ENCODE data around the gene PSMB7. TPM values are rescaled to one million over a fixed set of nuclear protein-coding genes. Genes with fewer than 3 reads are reported as not detected.

PSMB7 gene
- total RNA-seq, 2 experiments from 2014 or later, result 124 to 142 TPM

- no peak overlapping the region for H3K27ac Mint-ChIP-seq
- no peak for DNase-seq
- H3K4me1 Mint-ChIP-seq, result peaks cover 11% of the 10 kb centered on the region
- no peak overlapping the region for H3K4me3 Mint-ChIP-seq
- ATAC-seq, result no peak
- H3K27me3 Mint-ChIP-seq, result no peaks in the 10 kb centered on the region
- no peaks in the 10 kb centered on the region for H3K9me3 Mint-ChIP-seq (ENCODE audit: low read depth)
- CTCF ChIA-PET, result interaction anchor here (1.5 kb wide), 1 partner anchor 10 kb away, joined by 3 read pairs; no protein-coding TSS in a partner anchor
- H3K36me3 Mint-ChIP-seq, result peaks cover 10% of the 10 kb centered on the region
Measured at GRCh38 chr9:124351672-124352468, 63.4 kb downstream of the PSMB7 start.

- no peak for ATAC-seq
- H3K36me3 Mint-ChIP-seq, result peaks cover 10% of the 10 kb centered on the region
Measured at GRCh38 chr9:124350494-124351263, 64.6 kb downstream of the PSMB7 start.

DNA sequence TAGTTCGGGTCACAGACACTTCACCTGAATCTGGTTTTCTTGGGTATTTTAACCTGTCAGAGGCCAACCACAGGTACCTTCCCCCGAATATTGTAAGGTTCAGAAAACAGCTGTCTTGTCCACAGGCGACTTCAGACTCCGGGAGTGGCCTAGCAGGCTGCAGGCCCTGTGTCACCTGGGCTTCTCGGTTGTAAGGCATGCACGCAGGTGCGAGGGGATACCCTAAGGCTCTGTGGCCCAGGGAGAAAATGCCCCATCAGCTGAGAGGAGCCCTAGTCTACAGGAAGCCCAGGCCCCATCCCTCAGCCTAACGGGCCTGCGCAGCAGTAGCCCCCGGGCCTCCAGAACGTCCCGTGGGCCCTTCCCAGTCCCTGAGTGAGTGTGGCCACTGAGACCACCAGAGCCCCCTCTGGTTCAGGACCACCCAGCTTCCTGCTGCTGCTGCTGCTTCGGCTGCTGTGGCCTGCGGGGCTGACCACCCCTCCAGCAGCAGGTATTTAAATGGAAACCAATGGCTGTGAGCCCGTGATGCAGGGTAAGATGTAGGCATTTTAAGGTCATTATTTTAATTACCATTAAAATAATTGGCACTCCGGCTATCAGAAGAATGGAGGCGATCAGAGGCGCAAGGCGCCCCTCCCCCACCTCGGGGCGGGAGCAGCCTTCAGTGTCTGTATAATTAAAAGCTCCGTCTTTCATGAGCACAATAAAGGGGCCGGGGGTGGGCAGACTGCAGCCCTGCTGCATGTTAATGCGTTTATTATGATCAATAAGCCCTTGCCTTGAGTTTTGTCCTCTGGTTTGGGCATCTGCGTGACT, 65.4 kb downstream of the PSMB7 start:
- Mint-ChIP-seq H3K4me3 (no peak overlapping the region), H3K36me3 (peaks cover 10% of the 10 kb centered on the region), H3K4me1 (peaks cover 3% of the 10 kb centered on the region), H3K9me3 (ENCODE audit: low read depth) (no peaks in the 10 kb centered on the region), H3K27me3 (no peaks in the 10 kb centered on the region), H3K27ac (no peak overlapping the region)
- no peak for DNase-seq
- CTCF ChIA-PET, result interaction anchor here (1.5 kb wide), 1 partner anchor 12 kb away, joined by 3 read pairs; no protein-coding TSS in a partner anchor
- ATAC-seq, result no peak

More at GRCh38 chr9:124350494-124351263, 64.6 kb downstream of the PSMB7 start:
- Mint-ChIP-seq H3K27ac (no peak overlapping the region), H3K4me1 (peaks cover 3% of the 10 kb centered on the region), H3K4me3 (no peak overlapping the region), H3K9me3 (ENCODE audit: low read depth) (no peaks in the 10 kb centered on the region), H3K27me3 (no peaks in the 10 kb centered on the region)
- no peak for DNase-seq
- CTCF ChIA-PET, result interaction anchor here (1.5 kb wide), 1 partner anchor 11 kb away, joined by 3 read pairs; no protein-coding TSS in a partner anchor

GRCh38 chr9:124349267-124349666, 66.0 kb downstream of the PSMB7 start:
- peaks cover 10% of the 10 kb centered on the region for H3K36me3 Mint-ChIP-seq
- ATAC-seq, result no peak
- H3K9me3 Mint-ChIP-seq (ENCODE audit: low read depth), result no peaks in the 10 kb centered on the region
- CTCF ChIA-PET, result no interaction called here
- H3K4me1 Mint-ChIP-seq, result no peaks in the 10 kb centered on the region
- no peak for DNase-seq
- H3K27me3 Mint-ChIP-seq, result no peaks in the 10 kb centered on the region
- no peak overlapping the region for H3K4me3 Mint-ChIP-seq
- H3K27ac Mint-ChIP-seq, result no peak overlapping the region

GRCh38 chr9:124348831-124349230, 66.4 kb downstream of the PSMB7 start:
- Mint-ChIP-seq H3K4me3 (no peak overlapping the region), H3K27ac (no peak overlapping the region), H3K27me3 (no peaks in the 10 kb centered on the region), H3K9me3 (ENCODE audit: low read depth) (no peaks in the 10 kb centered on the region), H3K4me1 (no peaks in the 10 kb centered on the region), H3K36me3 (peaks cover 10% of the 10 kb centered on the region)
- CTCF ChIA-PET, result no interaction called here
- ATAC-seq (no peak), DNase-seq (no peak)

DNA sequence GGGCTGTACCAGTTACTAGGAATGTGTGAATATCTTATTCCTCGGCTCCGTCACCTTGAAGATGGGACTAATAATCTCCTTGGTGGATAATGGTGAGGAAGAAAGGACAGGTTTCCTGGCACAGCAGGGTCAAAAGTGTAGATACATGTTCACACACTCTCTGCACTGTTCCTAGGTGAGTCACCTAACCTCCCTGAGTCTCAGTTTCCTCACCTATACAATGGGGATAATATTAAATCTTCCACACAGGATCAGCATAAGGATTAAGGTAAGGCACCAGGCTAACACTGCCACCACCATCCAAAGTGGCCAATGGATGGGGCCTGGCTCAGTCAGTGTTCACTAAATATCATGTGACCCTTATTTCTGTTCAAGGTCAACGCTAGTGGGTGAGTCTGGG, 66.9 kb downstream of the PSMB7 start:
- H3K4me1 Mint-ChIP-seq, result no peaks in the 10 kb centered on the region
- H3K27ac Mint-ChIP-seq, result no peak overlapping the region
- CTCF ChIA-PET, result no interaction called here
- peaks cover 8% of the 10 kb centered on the region for H3K36me3 Mint-ChIP-seq
- no peaks in the 10 kb centered on the region for H3K27me3 Mint-ChIP-seq
- no peak for ATAC-seq
- H3K4me3 Mint-ChIP-seq, result no peak overlapping the region
- no peaks in the 10 kb centered on the region for H3K9me3 Mint-ChIP-seq (ENCODE audit: low read depth)
- no peak for DNase-seq

- no peaks in the 10 kb centered on the region for H3K27me3 Mint-ChIP-seq
- CTCF ChIA-PET, result no interaction called here
- no peak overlapping the region for H3K27ac Mint-ChIP-seq
- H3K4me3 Mint-ChIP-seq, result no peak overlapping the region
- peaks cover 7% of the 10 kb centered on the region for H3K36me3 Mint-ChIP-seq
- DNase-seq, result no peak
- H3K9me3 Mint-ChIP-seq (ENCODE audit: low read depth), result no peaks in the 10 kb centered on the region
- no peak for ATAC-seq
- no peaks in the 10 kb centered on the region for H3K4me1 Mint-ChIP-seq
Measured at GRCh38 chr9:124347968-124348358, 67.3 kb downstream of the PSMB7 start.

GRCh38 chr9:124347206-124347967, 67.9 kb downstream of the PSMB7 start:
- H3K4me1 Mint-ChIP-seq, result no peaks in the 10 kb centered on the region
- CTCF ChIA-PET, result no interaction called here
- H3K4me3 Mint-ChIP-seq, result no peak overlapping the region

DNA sequence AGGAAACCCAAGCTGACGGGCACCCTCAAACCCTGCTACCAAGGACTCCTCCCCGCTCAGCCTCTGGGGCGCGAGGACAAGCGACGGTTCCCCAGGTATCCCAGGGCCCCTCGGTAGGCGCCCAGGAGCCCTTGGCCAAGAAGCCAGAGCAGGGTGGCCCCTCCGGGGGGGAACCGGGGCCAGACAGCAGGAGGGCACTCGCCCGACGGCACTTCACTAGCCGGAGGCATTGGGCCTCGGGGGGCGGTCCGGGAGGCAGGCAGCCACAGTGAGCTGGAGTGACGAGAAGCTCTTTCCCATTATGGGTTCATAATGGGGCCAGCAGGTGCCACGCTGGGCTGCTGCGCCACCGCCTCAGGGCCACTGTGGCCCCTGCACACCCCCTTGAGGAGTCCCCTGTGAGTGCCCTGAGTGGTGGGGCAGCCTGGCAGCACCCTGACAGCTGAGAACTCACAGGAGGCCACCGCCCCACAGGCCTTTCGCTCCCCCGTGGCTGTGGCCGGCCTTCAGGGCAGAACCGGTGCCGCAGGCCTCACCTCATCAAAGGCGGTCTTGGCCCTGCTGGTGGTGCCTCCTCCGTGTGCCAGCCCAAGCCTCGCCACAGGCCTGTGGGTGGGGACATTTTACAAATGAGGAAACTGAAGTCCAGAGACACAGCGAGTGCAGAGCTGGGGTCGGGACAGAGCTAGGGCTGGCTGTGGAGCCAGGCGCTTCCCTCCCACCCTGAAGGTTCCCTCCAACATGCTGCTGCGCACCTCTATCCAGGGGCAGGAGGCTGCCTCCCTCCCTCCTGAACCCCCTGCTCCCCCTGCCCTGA, 68.7 kb downstream of the PSMB7 start:
- no peak overlapping the region for H3K27ac Mint-ChIP-seq
- ATAC-seq, result no peak
- H3K27me3 Mint-ChIP-seq, result no peaks in the 10 kb centered on the region
- H3K4me1 Mint-ChIP-seq, result no peaks in the 10 kb centered on the region
- CTCF ChIA-PET, result interaction anchor here (0.8 kb wide), 1 partner anchor 305 kb away, joined by 3 read pairs; no protein-coding TSS in a partner anchor
- peaks cover 5% of the 10 kb centered on the region for H3K36me3 Mint-ChIP-seq
- no peak for DNase-seq
- H3K9me3 Mint-ChIP-seq (ENCODE audit: low read depth), result no peaks in the 10 kb centered on the region
- H3K4me3 Mint-ChIP-seq, result no peak overlapping the region

More at GRCh38 chr9:124347206-124347967, 67.9 kb downstream of the PSMB7 start:
- DNase-seq (no peak), ATAC-seq (no peak)
- Mint-ChIP-seq H3K27me3 (no peaks in the 10 kb centered on the region), H3K36me3 (peaks cover 7% of the 10 kb centered on the region), H3K27ac (no peak overlapping the region), H3K9me3 (ENCODE audit: low read depth) (no peaks in the 10 kb centered on the region)

DNA sequence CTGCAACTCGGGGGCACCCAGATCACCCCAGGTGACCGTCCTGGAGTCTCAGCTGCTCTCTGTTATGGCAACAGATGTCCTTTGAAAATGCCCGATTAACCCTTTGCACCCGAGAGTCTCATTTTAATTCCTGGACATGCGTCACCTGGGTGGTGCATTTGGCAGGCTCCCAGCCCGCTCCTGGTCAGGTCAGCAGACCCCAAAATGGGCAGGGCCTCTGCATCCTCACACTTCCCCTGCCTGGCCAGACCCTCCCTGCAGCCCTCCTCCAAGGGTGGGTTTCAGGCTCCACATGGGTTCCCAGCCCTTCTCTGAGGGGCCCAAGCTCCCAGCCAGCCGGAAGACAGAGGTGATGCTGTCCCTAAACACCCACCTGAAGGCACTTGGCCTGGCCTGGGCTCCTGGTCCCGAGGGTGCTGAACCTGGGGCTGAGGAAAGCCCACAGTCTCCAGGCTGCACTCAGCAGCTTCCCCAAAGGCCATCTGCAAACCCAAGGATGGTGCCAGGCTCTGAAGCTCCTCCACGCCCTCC, 69.4 kb downstream of the PSMB7 start:
- Mint-ChIP-seq H3K36me3 (peaks cover 1% of the 10 kb centered on the region), H3K4me1 (no peaks in the 10 kb centered on the region), H3K27ac (no peak overlapping the region), H3K4me3 (no peak overlapping the region), H3K9me3 (ENCODE audit: low read depth) (no peaks in the 10 kb centered on the region), H3K27me3 (no peaks in the 10 kb centered on the region)
- ATAC-seq, result no peak
- no peak for DNase-seq
- CTCF ChIA-PET, result interaction anchor here (0.8 kb wide), 1 partner anchor 305 kb away, joined by 3 read pairs; no protein-coding TSS in a partner anchor

- no peak for DNase-seq
- CTCF ChIA-PET, result no interaction called here
- ATAC-seq, result no peak
- H3K36me3 Mint-ChIP-seq, result peaks cover 1% of the 10 kb centered on the region
- no peaks in the 10 kb centered on the region for H3K9me3 Mint-ChIP-seq (ENCODE audit: low read depth)
- H3K4me3 Mint-ChIP-seq, result no peak overlapping the region
- H3K27ac Mint-ChIP-seq, result no peak overlapping the region
- H3K4me1 Mint-ChIP-seq, result no peaks in the 10 kb centered on the region
- H3K27me3 Mint-ChIP-seq, result no peaks in the 10 kb centered on the region
Measured at GRCh38 chr9:124345063-124345462, 70.2 kb downstream of the PSMB7 start.

Measured in activated CD8-positive, alpha-beta memory T cell treated with anti-CD3 and anti-CD28 coated beads, Interleukin-2, amount 10 ng/mL, durations not matched to agents 7 days and 5 days (primary cell).